Heart left ventricle (tissue), 13 donors: ENCODE results near the gene C16orf95.

ENCODE experiments used
- CTCF ChIP-seq, 12 donors: fragments of 200-600 bp; sonication (generic) in 4 of 12; IDR thresholded peaks; one replicate each; pipeline versions ENCODE4 v1.5.0 to v1.8.0; 2018 to 2022; ENCODE audit warnings: antibody characterized with exemption in 12 of 12, mild to moderate bottlenecking in 5 of 12
- POLR2A ChIP-seq, 2 donors: fragments of 450-650 bp; IDR thresholded peaks; one replicate each; pipeline ENCODE4 v1.6.1; 2017; ENCODE audit warnings: antibody characterized with exemption in 2 of 2, mild to moderate bottlenecking in 2 of 2, moderate library complexity in 2 of 2
- donor health status: ischemic (EF 13 %, LVEDD 7.1; RV severe dilation, severe dysfunction).
- donor health status: DM: no; HTN: yes; CAD: no.
- donor health status: DM: no; HTN: no; CAD: no.
- donor health status: ischemic (EF 25% LVEDD 6.9; RV normal size, moderate dysfunction).
- donor health status: ischemic (EF 25% LVEDD 5.7; RV mildly dilated, moderate dysfunction).
- donor health status: ischemic (EF 35%, LVEDD 5.7; RV mildly dilated, moderate dysfunction).
- donor health status: nonischemic (EF 11% LVEDD 7.7; RV severe dilation, severe dysfunction).
- donor health status: DM: yes; HTN: yes; CAD: no.
- donor health status: PGD.
- donor health status: ischemic (EF 29% LVEDD 5.4; RV normal size, mild dysfunction).
- donor health status: nonischemic (EF 23%, LVEDD 6.1; RV moderate dilation, normal function).

GRCh38 chr16:87330646-87331045, 13.5 kb upstream of the C16orf95 start:
- TF ChIP-seq CTCF (IDR thresholded peaks at IDR 0.05) (no peak), POLR2A (IDR thresholded peaks at IDR 0.05) (no peak)
